Tibial nerve (tissue), 3 donors: ENCODE measurements around the gene TRAF3.

Source experiments
- CTCF ChIP-seq, 5 experiments: fragments of 200-600 bp in 3 of 5; fragments of 450-650 bp in 2 of 5; sonication (generic) in 3 of 5; IDR thresholded peaks; one replicate each; pipeline ENCODE4 v1.5.1; 2016 to 2019; ENCODE audit warnings: antibody characterized with exemption in 5 of 5, mild to moderate bottlenecking in 3 of 5, moderate library complexity in 2 of 5
- POLR2A ChIP-seq, 2 donors: fragments of 450-650 bp; IDR thresholded peaks; one replicate each; pipeline ENCODE4 v1.6.1; 2017; ENCODE audit warnings: antibody characterized with exemption in 2 of 2, mild to moderate bottlenecking in 2 of 2, moderate library complexity in 2 of 2

DNA sequence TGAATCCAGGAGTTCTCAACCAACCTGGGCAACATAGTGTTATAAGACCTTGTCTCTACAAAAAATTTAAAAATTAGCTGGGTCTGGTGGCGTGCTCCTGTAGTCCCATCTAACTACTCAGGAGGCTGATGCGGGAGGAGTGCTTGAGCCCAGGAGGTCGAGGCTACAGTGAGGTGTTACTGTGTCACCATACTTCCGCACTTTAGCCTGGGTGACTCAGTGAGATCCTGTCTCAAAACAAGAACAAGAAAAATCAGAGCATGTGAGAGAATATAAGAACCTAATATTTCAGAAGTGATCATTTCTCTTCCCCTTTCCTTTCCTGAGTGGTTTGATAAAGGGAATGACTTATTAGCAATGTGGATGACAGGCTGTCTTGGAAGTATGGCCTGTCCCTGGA is 9.5 kb downstream of the TRAF3 start:
- TF ChIP-seq POLR2A (IDR thresholded peaks at IDR 0.05) (no peak), CTCF (IDR thresholded peaks at IDR 0.05) (no peak)
